GM04503 (cell line): ENCODE results near the gene GFER.
"Not testable (repeated sequence)": the region's sequence is repeated elsewhere in the genome, so short reads cannot be mapped to it uniquely, and the experiment has no call there.

Source experiments
- DNase-seq: peaks from one replicate; pipeline ENCODE4 v3.0.0-alpha.2; 2012; ENCODE audit warnings: low read depth

Gene GFER

GRCh38 chr16:1983544-1984346 lies at the start of gene GFER:
Gene GFER, plus strand, starts transcription at chr16:1984193. Its CDS starts 26 bp downstream, at chr16:1984219.
- no peak for DNase-seq

- no peak for DNase-seq
These were observed 47.0 kb upstream of the GFER start for GRCh38 chr16:1936945-1937479.

- no peak for DNase-seq
These were observed 45.7 kb upstream of the GFER start for GRCh38 chr16:1938316-1938715.

GRCh38 chr16:1938910-1939309 lies 45.1 kb upstream of the GFER start:
- no peak for DNase-seq

- DNase-seq = not testable (repeated sequence)
These were observed 44.2 kb upstream of the GFER start for GRCh38 chr16:1939833-1940232.

- DNase-seq = no peak
These were observed 43.5 kb upstream of the GFER start for GRCh38 chr16:1940273-1941161.

- DNase-seq = no peak
These were observed 42.6 kb upstream of the GFER start for GRCh38 chr16:1941162-1942046.

- DNase-seq = no peak
These were observed 41.8 kb upstream of the GFER start for GRCh38 chr16:1942047-1942809.

- DNase-seq = peak; percentile 80
These were observed 40.9 kb upstream of the GFER start, which contains the start of gene MSRB1 for GRCh38 chr16:1942810-1943726. Gene MSRB1, minus strand, starts transcription at chr16:1943199. Its CDS starts 43 bp downstream, at chr16:1943156.

GRCh38 chr16:1944612-1945199 lies 39.3 kb upstream of the GFER start:
- no peak for DNase-seq

- DNase-seq = no peak
These were observed 38.2 kb upstream of the GFER start for GRCh38 chr16:1945559-1946391.

- no peak for DNase-seq
These were observed 37.3 kb upstream of the GFER start for GRCh38 chr16:1946495-1947368.

GRCh38 chr16:1947369-1947670 lies 36.7 kb upstream of the GFER start:
- DNase-seq = no peak

- no peak for DNase-seq
These were observed 34.5 kb upstream of the GFER start for GRCh38 chr16:1949507-1949906.

GRCh38 chr16:1950047-1950446 lies 33.9 kb upstream of the GFER start:
- no peak for DNase-seq

GRCh38 chr16:1950559-1950958 lies 33.4 kb upstream of the GFER start:
- no peak for DNase-seq

GRCh38 chr16:1953734-1954133 lies 30.3 kb upstream of the GFER start:
- no peak for DNase-seq
